ENCODE measurements around the gene CDKN1B. TPM values are rescaled to one million over a fixed set of nuclear protein-coding genes. Genes with fewer than 3 reads are reported as not detected.

Gene CDKN1B
- total and polyA plus RNA-seq, 7 experiments from 2014 or later: 15.1 to 205 (median 189) TPM

DNA sequence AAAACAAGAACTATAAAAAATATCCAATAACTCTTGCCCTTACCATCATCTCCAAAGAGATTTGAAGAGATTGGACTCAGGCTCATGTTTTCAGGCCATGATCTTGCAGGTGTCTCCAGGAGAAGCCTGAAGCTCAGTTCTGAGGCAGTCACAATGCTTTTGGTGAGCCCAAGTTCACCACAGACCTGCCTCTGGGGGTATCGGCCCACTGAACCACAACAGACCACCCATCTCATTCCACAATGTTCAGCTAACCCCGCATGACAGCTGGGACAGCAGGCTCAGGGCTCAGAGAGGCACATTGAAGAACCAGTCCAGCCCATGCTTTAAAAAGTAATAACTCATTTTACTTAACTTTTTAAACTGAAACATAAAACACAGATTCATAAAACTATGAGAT is 40.0 kb downstream of the CDKN1B start:
- Histone ChIP-seq H3K36me3 (ENCODE audit: control insufficient read depth in 2 of 3, insufficient read depth in 3 of 3, low read length in 3 of 3) (no peaks in the 10 kb centered on the region), H3K27me3 (ENCODE audit: control insufficient read depth in 2 of 2, insufficient read depth in 2 of 2, low read length in 2 of 2) (no peaks in the 10 kb centered on the region), H3K4me1 (ENCODE audit: control insufficient read depth in 2 of 2, insufficient read depth in 2 of 2, low read length in 2 of 2) (no peaks in the 10 kb centered on the region), H3K9me3 (ENCODE audit: control insufficient read depth in 2 of 3, low read length in 3 of 3) (no peaks in the 10 kb centered on the region), H3K27ac (ENCODE audit: low read depth, low read length) (no peak overlapping the region), H3K4me3 (ENCODE audit: low read length) (no peak overlapping the region)
- Mint-ChIP-seq H3K27me3 (no peaks in the 10 kb centered on the region), H3K4me1 (peaks cover 0 to 7% (median 0%) of the 10 kb centered on the region in 7 donors), H3K27ac (peak overlapping the region in 2 of 9 donors; percentile 20 to 55), H3K36me3 (peaks cover 0 to 25% (median 4%) of the 10 kb centered on the region in 5 donors), H3K9me3 (peaks cover 0 to 2% (median 0%) of the 10 kb centered on the region in 11 donors), H3K4me3 (no peak overlapping the region)
- DNase-seq (no peak), ATAC-seq (no peak)
- ChIA-PET POLR2A (no interaction called here), CTCF (no interaction called here)
- intact Hi-C loops (cut with micrococcal nuclease): no loop called here

DNA sequence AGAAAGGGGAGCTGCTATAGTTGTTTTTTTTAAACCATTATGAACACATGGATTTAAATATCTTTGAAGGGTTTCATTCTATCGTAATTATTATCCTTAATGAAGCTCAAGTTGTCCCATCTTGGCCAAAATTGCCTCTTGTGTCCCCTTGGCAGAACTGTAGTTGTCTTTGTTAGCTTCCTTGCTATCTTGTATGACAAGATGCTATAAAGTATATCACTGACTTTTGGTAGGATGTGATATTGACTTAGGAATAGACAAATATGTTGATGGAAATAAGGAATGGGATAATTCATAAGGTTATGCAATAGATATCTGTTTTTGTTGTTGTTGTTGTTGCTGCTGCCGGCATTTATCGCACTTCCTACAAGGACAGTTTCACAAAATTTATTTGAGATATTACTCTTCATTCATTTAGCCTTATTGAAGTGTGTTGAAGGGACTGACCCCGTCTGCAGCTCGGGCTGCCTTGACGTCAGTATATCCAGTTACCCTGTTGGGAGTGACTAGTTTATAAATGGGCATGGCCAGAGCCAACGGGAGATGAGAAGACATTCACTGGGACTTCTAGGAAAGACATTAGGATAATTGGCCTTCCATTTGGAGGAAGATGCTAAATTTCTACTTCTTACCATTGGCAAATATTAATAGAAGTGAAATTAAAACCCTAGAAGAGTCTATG is 42.2 kb downstream of the CDKN1B start:
- DNase-seq (no peak), ATAC-seq (no peak)
- no peaks in the 10 kb centered on the region for H3K36me3 ChIP-seq (ENCODE audit: control insufficient read depth in 2 of 3, insufficient read depth in 3 of 3, low read length in 3 of 3)
- peaks cover 0 to 7% (median 0%) of the 10 kb centered on the region in 7 donors for H3K4me1 Mint-ChIP-seq
- peaks cover 0 to 2% (median 0%) of the 10 kb centered on the region in 11 donors for H3K9me3 Mint-ChIP-seq
- no peak overlapping the region for H3K27ac Mint-ChIP-seq
- no peak overlapping the region for H3K4me3 Mint-ChIP-seq
- H3K9me3 ChIP-seq (ENCODE audit: control insufficient read depth in 2 of 3, low read length in 3 of 3): no peaks in the 10 kb centered on the region
- ChIA-PET POLR2A (no interaction called here), CTCF (no interaction called here)
- H3K36me3 Mint-ChIP-seq: peaks cover 0 to 22% (median 4%) of the 10 kb centered on the region in 5 donors
- no peak overlapping the region for H3K27ac ChIP-seq (ENCODE audit: low read depth, low read length)
- H3K4me3 ChIP-seq (ENCODE audit: low read length): no peak overlapping the region
- H3K27me3 ChIP-seq (ENCODE audit: control insufficient read depth in 2 of 2, insufficient read depth in 2 of 2, low read length in 2 of 2): no peaks in the 10 kb centered on the region
- no peaks in the 10 kb centered on the region for H3K4me1 ChIP-seq (ENCODE audit: control insufficient read depth in 2 of 2, insufficient read depth in 2 of 2, low read length in 2 of 2)
- intact Hi-C loops (cut with micrococcal nuclease): no loop called here
- H3K27me3 Mint-ChIP-seq: no peaks in the 10 kb centered on the region

DNA sequence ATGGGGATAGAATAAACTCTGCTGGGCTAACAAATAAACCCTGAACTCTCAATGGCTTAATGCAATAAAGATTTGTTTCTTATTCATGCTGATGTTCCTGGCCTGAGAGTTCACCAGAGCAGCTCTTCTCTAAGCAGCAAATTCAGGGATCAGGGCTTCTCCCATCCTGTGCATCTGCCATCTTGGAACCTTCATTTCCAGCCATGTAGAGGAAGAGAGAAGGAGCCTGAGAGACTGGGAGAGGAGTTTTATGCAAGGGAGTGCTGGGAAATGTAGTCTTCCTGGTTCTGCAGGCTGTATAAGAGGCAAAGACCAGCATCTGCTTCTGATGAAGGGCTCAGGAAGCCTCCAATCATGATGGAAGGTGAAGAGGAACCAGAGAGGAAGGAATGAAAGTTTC is 47.7 kb downstream of the CDKN1B start:
- no peak overlapping the region for H3K27ac ChIP-seq (ENCODE audit: low read depth, low read length)
- Mint-ChIP-seq H3K27ac (no peak overlapping the region), H3K4me1 (peaks cover 0 to 2% (median 0%) of the 10 kb centered on the region in 7 donors)

DNA sequence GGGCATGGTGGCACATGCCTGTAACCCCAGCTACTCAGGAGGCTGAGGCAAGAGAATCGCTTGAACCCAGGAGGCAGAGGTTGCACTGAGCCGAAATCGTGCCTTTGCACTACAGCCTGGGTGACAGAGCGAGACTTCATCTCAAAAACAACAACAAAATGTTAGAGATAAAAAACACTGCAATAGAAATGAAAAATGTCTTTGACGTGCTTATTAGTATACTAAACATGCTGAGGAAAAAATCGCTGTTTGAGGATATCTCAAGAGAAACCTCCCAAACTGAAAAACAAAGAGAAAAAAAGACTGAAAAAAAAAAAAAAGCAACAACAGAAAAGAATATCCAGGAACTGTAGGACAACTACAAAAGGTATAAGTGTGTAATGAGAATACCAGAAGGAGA is 53.1 kb downstream of the CDKN1B start:
- H3K9me3 Mint-ChIP-seq: peaks cover 5 to 37% (median 15%) of the 10 kb centered on the region in 11 donors
- Histone ChIP-seq H3K4me3 (ENCODE audit: low read length) (no peak overlapping the region), H3K27me3 (ENCODE audit: control insufficient read depth in 2 of 2, insufficient read depth in 2 of 2, low read length in 2 of 2) (no peaks in the 10 kb centered on the region), H3K27ac (ENCODE audit: low read depth, low read length) (no peak overlapping the region), H3K4me1 (ENCODE audit: control insufficient read depth in 2 of 2, insufficient read depth in 2 of 2, low read length in 2 of 2) (no peaks in the 10 kb centered on the region), H3K9me3 (ENCODE audit: control insufficient read depth in 2 of 3, low read length in 3 of 3) (peaks cover 0 to 4% (median 0%) of the 10 kb centered on the region in 3 experiments), H3K36me3 (ENCODE audit: control insufficient read depth in 2 of 3, insufficient read depth in 3 of 3, low read length in 3 of 3) (no peaks in the 10 kb centered on the region)
- intact Hi-C loops (cut with micrococcal nuclease): no loop called here
- POLR2A ChIA-PET: no interaction called here
- no peak overlapping the region for H3K4me3 Mint-ChIP-seq
- no peak for ATAC-seq
- no peak for DNase-seq
- no peaks in the 10 kb centered on the region for H3K4me1 Mint-ChIP-seq
- H3K36me3 Mint-ChIP-seq: peaks cover 4 to 40% (median 11%) of the 10 kb centered on the region in 5 donors
- CTCF ChIA-PET: no interaction called here
- H3K27me3 Mint-ChIP-seq: no peaks in the 10 kb centered on the region
- H3K27ac Mint-ChIP-seq: no peak overlapping the region

More for the DNA sequence above, 47.7 kb downstream of the CDKN1B start:
- Mint-ChIP-seq H3K9me3 (peaks cover 0 to 10% (median 3%) of the 10 kb centered on the region in 11 donors), H3K4me3 (no peak overlapping the region), H3K27me3 (no peaks in the 10 kb centered on the region), H3K36me3 (peaks cover 0 to 30% (median 18%) of the 10 kb centered on the region in 5 donors)
- POLR2A ChIA-PET: no interaction called here
- H3K27me3 ChIP-seq (ENCODE audit: control insufficient read depth in 2 of 2, insufficient read depth in 2 of 2, low read length in 2 of 2): no peaks in the 10 kb centered on the region
- no peaks in the 10 kb centered on the region for H3K36me3 ChIP-seq (ENCODE audit: control insufficient read depth in 2 of 3, insufficient read depth in 3 of 3, low read length in 3 of 3)
- H3K4me3 ChIP-seq (ENCODE audit: low read length): no peak overlapping the region
- ATAC-seq (no peak), DNase-seq (no peak)
- H3K9me3 ChIP-seq (ENCODE audit: control insufficient read depth in 2 of 3, low read length in 3 of 3): peaks cover 0 to 2% (median 0%) of the 10 kb centered on the region in 3 experiments
- CTCF ChIA-PET: no interaction called here
- no peaks in the 10 kb centered on the region for H3K4me1 ChIP-seq (ENCODE audit: control insufficient read depth in 2 of 2, insufficient read depth in 2 of 2, low read length in 2 of 2)
- intact Hi-C loops (cut with micrococcal nuclease): no loop called here

Small RNA genes within 50 kb of the gene (microRNA-seq; reads per million reads assigned to microRNA genes)
- not detected for gene MIR613 (ENCODE audit: borderline microRNAs expressed)

Other genes starting within 250 kb of the CDKN1B start
- gene DUSP16, start 154.5 kb upstream of the CDKN1B start, total RNA-seq: 10 to 100 TPM; 26.8 to 42.8 (median 38.9) TPM
- 1 to 10 TPM; 4.4 to 5.0 TPM for gene DUSP16, start 154.5 kb upstream of the CDKN1B start, polyA plus RNA-seq
- gene CREBL2, start 105.5 kb upstream of the CDKN1B start, total RNA-seq: 10 to 100 TPM; 17.3 to 39.5 (median 24.9) TPM
- gene CREBL2, start 105.5 kb upstream of the CDKN1B start, polyA plus RNA-seq: 10 to 100 TPM; 40.2 to 46.5 TPM
- 10 to 100 TPM in 1 of 5 experiments, 1 to 10 TPM in 3, under 1 TPM in 1; 0.69 to 10.4 (median 2.7) TPM for gene GPR19, start 21.2 kb upstream of the CDKN1B start, total RNA-seq
- under 1 TPM; 0.17 to 0.52 TPM for gene GPR19, start 21.2 kb upstream of the CDKN1B start, polyA plus RNA-seq
- gene APOLD1, start 68.3 kb downstream of the CDKN1B start, total RNA-seq: 10 to 100 TPM in 1 of 5 experiments, 1 to 10 TPM in 3, under 1 TPM in 1; 0.64 to 11.1 (median 3.1) TPM
- gene APOLD1, start 68.3 kb downstream of the CDKN1B start, polyA plus RNA-seq: under 1 TPM; 0.25 to 0.36 TPM
- 100 to 1,000 TPM in 2 of 5 experiments, 10 to 100 TPM in 3; 71.6 to 154 (median 75.5) TPM for gene DDX47, start 96.0 kb downstream of the CDKN1B start, total RNA-seq
- gene DDX47, start 96.0 kb downstream of the CDKN1B start, polyA plus RNA-seq: 10 to 100 TPM; 70.7 to 90.2 TPM
- under 1 TPM in 4 of 5 experiments, not detected in 1; 0.05 to 0.93 (median 0.15) TPM for gene GPRC5A, start 174.2 kb downstream of the CDKN1B start, total RNA-seq
- gene GPRC5A, start 174.2 kb downstream of the CDKN1B start, polyA plus RNA-seq: under 1 TPM in 1 of 2 donors, not detected in 1; 0.06 TPM
- under 1 TPM in 1 of 5 experiments, not detected in 4; 0.29 TPM for gene GPRC5D, start 234.8 kb downstream of the CDKN1B start, total RNA-seq
- gene GPRC5D, start 234.8 kb downstream of the CDKN1B start, polyA plus RNA-seq: under 1 TPM in 1 of 2 donors, not detected in 1; 0.83 TPM

Data from naive thymus-derived CD4-positive, alpha-beta T cell (primary cell).